HEK293 (cell line): Measurements from ENCODE around the gene ZNF337.

ENCODE experiments used
- CTCF ChIP-seq: fragments of 450-650 bp; formaldehyde crosslinking; IDR thresholded peaks from 2 replicates; pipeline ENCODE4 v1.5.1; 2016; ENCODE audit warnings: missing biosample characterization, missing genetic modification characterization
- HOXA7 ChIP-seq: sonication (generic); formaldehyde crosslinking; IDR thresholded peaks from 2 replicates; pipeline ENCODE4 v1.8.1; 2022; ENCODE audit warnings: missing genetic modification reagents, borderline replicate concordance
- KLF16 ChIP-seq: fragments of 450-650 bp; formaldehyde crosslinking; IDR thresholded peaks from 2 replicates; pipeline ENCODE4 v1.5.1; 2017; ENCODE audit warnings: missing biosample characterization, missing genetic modification characterization
- MEIS1 ChIP-seq: sonication (generic); formaldehyde crosslinking; IDR thresholded peaks from 2 replicates; pipeline ENCODE4 v1.8.1; 2022; ENCODE audit warnings: missing genetic modification reagents, mild to moderate bottlenecking, borderline replicate concordance
- PRDM4 ChIP-seq: fragments of 450-650 bp; formaldehyde crosslinking; IDR thresholded peaks from 2 replicates; pipeline ENCODE4 v1.5.1; 2017; ENCODE audit warnings: missing biosample characterization, missing genetic modification characterization
- RBAK ChIP-seq: fragments of 450-650 bp; formaldehyde crosslinking; IDR thresholded peaks from 2 replicates; pipeline ENCODE4 v1.5.1; 2016; ENCODE audit warnings: missing biosample characterization, missing genetic modification characterization
- REST ChIP-seq: fragments of 450-650 bp; formaldehyde crosslinking; IDR thresholded peaks from 2 replicates; pipeline ENCODE4 v1.5.1; 2016; ENCODE audit warnings: missing biosample characterization, missing genetic modification characterization
- ZNF311 ChIP-seq: fragments of 450-650 bp; formaldehyde crosslinking; IDR thresholded peaks from 2 replicates; pipeline ENCODE4 v1.5.1; 2017; ENCODE audit warnings: missing biosample characterization, missing genetic modification characterization, borderline replicate concordance
- ZNF398 ChIP-seq: fragments of 450-650 bp; formaldehyde crosslinking; IDR thresholded peaks from 2 replicates; pipeline ENCODE4 v1.5.1; 2017; ENCODE audit warnings: missing biosample characterization, missing genetic modification characterization
- ZNF707 ChIP-seq: fragments of 450-650 bp; formaldehyde crosslinking; IDR thresholded peaks from 2 replicates; pipeline ENCODE4 v1.5.1; 2016; ENCODE audit warnings: missing biosample characterization, missing genetic modification characterization

GRCh38 chr20:25733903-25734302 is 37.2 kb upstream of the ZNF337 start:
- no peak for TF ChIP-seq REST (tag by site-specific recombination)
- TF ChIP-seq RBAK (tag by site-specific recombination) = no peak
- TF ChIP-seq KLF16 (tag by site-specific recombination) = no peak
- no peak for TF ChIP-seq CTCF (tag by site-specific recombination)
- TF ChIP-seq MEIS1 = no peak
- no peak for TF ChIP-seq ZNF311 (tag by site-specific recombination)
- no peak for TF ChIP-seq PRDM4
- TF ChIP-seq ZNF707 (tag by site-specific recombination) = no peak
- TF ChIP-seq HOXA7 (CRISPR knock-in tag) = no peak
- no peak for TF ChIP-seq ZNF398 (tag by site-specific recombination)
